Measurements from ENCODE around the gene AP3S2.
"Not testable (repeated sequence)": the region's sequence is repeated elsewhere in the genome, so short reads cannot be mapped to it uniquely, and the experiment has no call there.

The AP3S2 gene

DNA sequence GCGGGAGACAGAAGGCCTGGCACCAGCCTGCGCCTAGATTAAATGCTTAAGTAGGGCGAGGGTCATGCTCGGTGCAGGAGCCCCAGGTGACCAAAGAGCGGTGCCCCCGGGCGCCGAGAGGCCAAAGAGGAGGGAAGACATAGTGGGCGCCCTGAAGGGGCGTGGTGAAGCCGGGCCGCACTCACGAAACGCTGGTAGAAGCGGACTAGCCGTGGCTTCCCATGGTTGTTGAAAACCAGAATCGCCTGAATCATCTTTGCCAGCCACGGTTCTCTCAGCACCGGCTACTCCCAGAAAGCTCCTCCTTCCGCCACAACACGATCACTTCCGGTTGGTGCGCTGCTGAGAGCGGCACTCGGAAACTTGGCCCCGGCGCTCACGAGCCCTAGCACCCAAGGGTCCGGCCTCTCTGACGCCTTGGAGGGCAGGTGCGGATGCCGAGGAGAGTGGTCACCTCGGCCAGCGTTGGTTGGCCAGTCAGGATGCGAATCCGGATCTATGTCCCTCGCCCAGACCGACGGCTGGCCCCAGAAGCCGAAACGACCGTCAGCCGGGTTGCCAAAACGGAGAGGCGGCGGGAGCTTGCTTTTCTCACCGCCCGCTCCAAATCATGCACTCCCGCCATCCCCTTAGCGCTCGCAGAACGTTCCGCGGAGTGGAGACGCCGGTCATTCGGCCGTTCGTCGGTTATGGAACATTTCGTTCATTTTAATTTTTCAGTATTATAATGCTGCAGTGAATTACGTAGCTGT lies at the start of gene AP3S2:
TSS of gene AP3S2 (minus strand) at position 299 of the 752 bp plus-strand sequence. CDS start at position 254, 45 bp downstream.
- peak; percentile 94 for DNase-seq

DNA sequence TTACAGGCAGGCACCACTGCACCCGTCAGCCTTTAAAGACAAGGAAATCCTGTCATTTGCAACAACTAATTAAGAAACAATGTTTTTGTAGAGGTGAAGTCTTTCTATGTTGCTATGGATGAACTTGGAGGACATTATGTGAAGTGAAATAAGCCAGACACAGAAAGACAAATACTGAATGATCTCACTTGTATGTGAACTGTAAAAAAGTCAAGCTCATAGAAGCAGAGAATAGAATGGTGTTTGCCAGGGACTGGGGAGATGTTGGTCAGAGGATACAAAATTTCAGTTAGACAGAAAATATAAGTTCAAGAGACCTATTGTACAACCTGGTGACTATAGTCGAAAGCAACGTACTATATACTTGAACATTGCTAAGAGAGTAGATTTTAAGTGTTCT lies 46.1 kb upstream of the AP3S2 start:
- DNase-seq: no peak

DNA sequence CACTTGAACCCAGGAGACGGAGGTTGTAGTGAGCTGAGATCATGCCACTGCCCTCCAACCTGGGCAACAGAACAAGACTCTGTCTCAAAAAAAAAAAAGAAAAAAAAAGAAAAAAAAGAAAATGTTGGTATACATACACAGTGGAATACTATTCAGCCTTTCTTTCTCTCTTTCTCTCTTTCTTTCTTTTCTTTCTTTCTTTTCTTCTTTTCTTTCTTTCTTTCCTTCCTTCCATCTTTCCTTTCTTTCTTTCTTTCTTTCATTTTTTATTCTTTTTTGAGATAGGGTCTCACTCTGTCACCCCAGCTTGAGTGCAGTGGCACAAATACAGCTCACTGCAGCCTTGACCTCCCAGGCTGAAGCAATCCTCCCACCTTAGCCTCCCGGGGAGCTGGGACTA lies 45.6 kb upstream of the AP3S2 start:
- DNase-seq: not testable (repeated sequence)

DNA sequence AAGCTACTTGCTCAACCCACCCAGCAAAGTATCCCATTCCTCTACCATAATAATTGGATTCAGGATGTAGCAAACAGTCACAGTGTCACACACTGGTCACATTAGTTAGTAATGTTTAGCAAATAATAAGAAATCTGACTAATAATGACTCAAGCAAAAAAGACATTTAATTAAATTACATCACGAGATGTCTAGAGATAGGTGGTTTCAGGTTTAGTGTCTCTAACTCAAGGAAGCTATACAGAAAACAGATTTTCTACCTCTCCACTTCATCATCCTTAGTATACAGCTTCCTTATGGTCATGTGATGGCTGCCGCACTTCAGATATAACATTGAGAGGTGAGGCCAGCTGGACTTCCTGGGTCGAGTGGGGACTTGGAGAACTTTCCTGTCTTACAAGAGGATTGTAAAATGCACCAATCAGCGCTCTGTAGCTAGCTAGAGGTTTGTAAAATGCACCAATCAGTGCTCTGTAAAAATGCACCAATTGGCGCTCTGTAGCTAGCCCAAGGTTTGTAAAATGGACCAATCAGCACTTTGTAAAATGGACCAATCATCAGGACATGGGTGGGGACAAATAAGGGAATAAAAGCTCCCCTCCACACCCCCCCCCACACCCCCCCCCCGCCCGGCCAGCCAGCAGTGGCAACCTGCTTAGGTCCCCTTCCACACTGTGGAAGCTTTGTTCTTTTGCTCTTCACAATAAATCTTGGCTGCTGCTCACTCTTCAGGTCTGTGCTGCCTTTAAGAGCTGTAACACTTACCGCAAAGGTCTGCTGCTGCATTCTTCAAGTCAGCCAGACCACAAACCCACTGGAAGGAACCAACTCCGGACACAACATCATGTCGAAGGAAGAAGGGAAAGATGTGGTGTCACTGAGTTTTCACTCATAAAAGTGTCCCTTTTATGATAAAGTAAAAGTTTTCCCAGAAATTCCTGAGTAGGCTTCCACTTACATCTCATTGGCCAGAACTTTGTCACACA lies 43.9 kb upstream of the AP3S2 start:
- no peak for DNase-seq

DNA sequence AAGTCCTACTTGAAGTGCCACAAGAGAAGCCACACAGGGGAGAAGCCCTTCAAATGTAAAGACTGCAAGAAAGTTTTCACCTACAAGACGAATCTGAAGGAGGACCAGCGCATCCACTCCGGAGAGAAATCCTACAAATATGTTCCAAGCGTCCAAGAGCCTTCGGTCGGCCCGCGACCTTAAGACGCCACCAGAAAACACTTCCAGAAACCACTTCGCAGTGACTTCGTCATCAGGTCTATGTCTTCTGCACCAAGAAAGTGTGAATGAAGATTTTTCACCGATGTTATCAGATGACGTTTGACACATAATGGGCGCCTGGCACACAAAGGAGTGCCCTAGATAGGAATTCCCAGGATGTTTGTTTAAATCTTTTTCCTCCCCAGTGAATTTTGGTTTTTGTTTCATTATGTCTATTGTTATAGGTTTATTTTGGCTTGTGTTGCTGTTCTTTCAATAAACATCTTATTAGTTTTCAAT lies 43.0 kb upstream of the AP3S2 start:
- DNase-seq: no peak

DNA sequence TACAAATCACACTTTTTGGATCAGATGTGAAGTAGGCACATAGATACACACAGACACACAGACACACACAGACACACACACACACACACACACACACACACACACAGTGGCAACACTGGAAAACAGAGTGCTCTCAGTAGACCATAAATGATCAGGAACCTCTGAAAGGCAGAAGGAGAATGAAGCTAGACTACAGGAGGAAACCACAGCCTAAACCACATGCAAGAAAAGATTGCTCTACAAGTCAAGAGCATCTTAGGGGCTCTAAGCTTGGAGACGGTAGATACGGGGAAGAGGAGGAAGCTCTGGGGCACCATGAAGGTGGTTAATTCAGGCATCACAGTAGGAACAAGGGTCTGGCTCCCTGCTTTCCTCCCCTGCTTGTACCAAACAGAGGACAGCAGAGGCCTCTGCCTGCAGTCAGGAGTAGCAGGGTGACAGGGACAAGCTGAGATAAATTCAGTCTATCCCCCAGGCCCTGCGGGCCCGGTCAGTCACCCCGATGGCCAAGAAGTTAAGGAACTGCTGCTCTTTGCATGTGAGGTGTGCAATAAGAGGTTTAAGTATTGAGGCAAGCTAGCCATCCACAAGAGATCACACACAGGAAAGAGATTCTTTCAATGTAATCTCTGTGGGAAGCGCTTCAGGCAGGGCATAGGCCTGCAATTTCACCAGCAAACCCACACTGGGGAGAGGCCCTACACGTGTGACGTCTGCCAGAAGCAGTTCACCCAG lies 42.4 kb upstream of the AP3S2 start:
- DNase-seq: no peak

DNA sequence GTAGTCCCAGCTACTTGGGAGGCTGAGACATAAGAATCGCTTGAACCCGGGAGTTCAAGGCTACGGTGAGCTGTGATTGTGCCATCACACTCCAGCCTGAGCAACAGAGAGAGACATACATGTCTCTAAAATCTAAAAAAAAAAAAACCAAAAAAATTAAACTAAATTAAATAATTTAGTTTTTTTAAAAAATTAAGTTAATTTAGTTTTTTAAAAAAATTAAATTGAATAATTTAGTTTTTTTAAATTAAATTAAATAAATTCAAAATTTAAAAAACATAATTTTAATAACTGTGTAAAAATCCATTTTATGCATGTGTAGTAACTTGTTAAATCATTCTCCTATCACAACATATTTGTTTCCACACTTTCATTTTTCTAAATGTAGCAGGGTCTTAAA lies 39.1 kb upstream of the AP3S2 start:
- no peak for DNase-seq

DNA sequence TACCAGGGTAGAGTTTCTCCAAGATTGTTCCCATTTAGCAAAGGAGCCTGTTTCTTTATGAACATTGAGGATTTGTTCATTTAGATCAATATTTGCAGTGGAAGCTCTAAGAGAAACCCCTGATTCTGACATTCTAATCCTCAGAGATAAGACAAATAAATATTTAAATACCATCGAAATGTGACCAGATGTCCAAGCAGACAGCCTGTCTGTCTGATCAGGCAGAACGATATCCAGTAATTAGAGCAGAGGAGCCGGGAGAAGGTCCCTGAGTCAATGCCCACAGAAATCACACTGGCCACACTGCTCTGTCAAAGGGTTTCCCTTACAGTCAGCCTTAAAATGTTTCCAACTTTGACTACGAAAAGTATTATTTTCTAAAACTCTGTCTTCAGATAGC lies 34.6 kb upstream of the AP3S2 start:
- no peak for DNase-seq

DNA sequence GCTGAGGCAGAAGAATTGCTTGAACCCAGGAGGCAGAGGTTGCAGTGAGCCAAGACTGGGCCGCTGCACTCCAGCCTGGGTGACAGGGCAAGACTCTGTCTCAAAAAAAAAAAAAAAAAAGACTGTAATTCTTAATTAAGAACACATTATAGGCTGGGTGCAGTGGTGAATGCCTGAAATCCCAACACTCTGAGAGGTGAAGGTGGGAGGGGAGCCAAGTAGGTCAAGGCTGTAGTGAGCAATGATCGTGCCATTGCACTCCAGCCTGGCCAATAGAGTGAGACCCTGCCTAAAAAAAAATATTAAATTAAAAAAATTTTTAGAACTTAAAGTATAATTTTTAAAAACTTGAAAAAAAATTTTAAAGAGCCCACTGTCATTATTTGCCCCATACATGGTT lies 32.4 kb upstream of the AP3S2 start:
- peak; percentile 58 for DNase-seq

DNA sequence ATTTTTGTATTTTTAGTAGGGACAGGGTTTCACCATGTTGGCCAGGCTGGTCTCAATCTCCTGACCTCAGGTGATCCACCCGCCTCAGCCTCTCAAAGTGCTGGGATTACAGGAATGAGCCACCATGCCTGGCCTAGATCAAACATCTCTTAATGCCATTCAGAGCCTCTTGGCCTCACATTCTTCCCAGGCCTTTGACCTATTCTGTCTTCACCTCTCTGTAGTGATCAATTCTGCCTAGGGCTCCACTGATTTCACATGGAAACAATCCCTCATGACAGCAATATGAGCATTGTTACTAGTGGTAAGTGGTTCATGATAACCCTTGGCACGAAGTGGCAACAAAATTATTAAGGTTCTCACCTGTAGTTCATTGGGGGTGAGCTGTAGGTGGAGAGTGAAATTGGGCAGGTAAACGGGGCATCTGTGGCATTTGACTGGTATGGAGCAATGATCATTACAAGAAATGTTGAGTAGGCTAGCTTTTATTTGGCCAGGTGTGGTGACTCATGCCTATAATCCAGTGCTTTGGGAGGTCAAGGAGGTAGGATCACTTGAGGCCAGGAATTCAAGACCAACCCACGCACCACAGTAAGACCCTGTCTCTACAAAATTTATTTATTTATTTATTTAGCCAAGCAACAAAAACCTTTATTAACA lies 23.8 kb upstream of the AP3S2 start:
- no peak for DNase-seq

DNA sequence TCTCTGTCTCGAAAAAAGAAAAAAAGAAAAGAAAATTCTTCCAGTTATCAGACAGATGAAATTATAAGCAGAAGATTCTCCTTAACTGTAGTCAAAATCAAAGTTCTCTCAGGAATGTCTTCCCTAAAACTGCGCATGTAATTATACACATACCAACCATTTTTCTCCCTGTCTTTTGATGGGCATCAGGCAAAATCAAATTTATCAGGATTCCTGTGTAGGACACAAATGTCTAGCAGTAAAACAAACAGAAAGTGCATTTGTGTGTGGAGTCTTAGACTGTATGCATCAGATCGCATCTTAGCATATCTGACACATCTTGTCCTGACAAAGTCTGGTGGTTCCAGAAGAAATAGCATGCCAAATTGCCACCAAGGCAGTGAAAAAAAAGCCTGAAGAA lies 22.9 kb upstream of the AP3S2 start:
- DNase-seq: no peak

DNA sequence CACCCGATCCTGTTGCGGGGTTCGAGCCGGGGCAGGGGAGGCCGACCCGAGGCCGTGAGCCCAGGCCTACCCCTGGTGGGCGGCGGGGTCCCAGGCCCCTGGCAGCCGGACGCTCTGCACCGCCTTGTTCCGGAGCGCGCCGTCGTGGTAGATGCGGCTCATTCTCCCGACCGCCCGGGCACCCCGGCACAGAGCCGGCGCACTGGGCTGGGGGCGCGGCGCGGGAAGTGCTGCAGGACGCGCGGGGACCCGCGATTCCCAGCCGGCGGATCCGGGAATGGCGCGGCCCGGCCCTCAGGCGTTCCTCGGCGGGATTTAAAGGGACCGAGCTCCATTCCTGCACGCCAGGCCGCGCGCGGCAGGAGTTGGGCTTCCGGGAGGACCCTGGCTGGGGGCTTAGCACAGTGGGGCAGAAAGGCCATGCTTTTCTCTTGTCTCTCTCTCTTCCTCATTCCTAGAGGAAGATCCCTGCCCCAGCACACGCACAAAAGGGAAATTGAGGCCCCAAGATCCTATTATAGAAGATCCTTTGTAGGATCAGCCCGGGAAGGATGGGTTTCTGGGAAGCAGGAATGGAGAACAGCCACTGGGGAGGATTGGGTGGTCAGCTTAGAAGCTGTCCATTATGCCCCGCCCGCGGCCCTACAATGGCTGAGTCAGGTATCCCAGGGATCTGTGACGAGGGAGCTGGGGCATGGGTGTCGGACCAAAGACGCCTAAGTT lies 19.0 kb upstream of the AP3S2 start, which contains the start of gene ARPIN:
TSS of gene ARPIN (minus strand) at position 279 of the 723 bp plus-strand sequence. CDS start at position 162, 117 bp downstream.
- peak; percentile 67 for DNase-seq

DNA sequence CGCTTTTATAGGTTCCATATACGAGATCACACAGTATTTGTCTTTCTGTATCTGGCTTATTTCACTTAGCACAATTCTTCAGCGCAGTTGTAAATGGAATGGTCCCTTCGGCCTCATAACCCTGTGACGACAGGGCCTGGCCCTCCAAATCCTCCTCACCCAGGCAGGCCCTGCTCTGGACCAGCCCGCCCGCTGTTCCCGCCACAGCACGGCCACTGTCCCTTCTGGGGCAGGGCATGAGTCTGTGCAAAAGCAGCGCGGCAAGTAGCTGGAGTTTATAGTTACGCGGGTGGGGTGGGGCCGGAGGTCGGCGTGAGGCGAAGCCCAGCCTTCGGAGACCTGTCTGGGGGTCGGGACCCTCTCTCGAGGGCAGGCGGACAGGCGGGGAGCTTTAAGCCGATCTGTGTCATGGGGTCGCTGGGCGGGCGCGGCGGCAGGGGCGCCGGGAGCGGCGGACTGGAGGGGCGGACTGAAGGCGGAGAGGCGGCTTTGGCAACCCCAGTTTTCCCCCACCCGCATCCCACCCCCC lies 18.4 kb upstream of the AP3S2 start:
- peak; percentile 26 for DNase-seq

DNA sequence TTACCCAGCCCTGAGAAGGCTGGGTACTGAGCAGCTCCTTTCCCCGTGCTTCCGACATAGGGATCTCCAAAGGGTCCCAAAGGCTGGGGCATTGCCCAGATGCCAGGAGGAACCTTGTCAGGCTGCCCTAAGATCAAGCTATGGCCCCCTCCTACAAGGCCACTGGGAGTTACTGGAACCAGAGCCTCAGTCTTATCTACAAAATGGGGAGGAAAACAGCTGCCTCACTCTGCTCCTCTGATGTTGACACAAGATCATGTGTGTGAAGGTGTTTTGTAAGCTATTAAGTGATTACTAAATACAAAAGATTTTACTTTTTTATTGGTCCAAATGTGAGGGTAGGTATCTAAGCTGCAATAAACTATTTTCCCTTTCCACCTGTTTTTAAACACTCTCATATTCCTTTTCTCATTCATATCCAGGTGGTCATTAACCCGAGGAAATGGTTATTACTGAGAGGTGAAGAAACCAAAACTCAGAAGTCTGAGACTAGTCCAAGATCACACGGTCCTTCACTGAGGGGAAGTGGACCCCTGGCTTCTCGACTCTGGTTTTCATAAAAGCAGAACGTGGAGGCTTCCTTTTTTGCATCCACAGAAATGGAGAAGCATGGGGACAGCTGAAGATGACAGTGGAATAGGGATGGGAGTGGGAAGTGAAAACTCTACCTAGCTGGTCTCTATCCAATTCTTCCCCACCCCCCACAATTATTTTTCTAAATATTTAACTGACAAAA lies 17.3 kb upstream of the AP3S2 start:
- DNase-seq: no peak

DNA sequence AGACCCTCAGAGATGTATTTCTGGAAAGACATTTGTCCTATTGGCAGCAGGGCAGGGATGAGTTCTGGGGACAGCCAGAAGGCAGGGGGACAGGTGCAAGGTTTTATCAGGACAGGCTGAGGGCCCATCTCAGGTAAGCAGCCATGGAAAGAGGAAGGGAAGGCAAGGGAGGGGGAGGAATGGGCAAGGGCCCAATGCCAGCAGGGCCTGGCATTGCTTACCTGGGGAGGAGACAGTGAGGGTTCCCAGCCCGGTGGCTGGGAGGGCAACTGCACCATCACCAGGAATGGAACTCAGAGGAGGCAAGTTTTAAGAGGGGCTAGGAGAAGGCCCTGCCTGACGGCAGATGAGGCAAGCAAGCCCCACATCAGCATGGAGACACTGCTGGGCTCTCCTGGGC lies 15.8 kb upstream of the AP3S2 start:
- DNase-seq: no peak

DNA sequence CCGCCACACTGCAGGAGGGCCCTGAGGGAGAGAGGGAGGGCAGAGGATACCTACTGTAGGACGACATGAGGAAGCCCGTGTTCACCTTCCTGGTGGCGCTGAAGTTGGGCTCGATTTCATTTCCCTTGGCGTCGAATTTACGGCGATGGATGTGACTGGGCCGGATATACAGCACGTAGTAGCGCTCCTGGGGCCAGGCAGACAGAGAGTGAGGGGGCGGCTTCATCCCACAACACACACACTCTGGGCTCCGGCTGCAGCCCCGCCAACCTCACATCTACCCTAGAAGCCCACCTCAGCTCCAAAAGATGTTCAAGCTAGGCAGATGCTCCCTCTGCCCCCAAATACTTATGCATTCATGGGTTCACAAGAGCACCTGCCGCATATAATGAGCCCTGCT lies 14.4 kb upstream of the AP3S2 start:
- DNase-seq: no peak

DNA sequence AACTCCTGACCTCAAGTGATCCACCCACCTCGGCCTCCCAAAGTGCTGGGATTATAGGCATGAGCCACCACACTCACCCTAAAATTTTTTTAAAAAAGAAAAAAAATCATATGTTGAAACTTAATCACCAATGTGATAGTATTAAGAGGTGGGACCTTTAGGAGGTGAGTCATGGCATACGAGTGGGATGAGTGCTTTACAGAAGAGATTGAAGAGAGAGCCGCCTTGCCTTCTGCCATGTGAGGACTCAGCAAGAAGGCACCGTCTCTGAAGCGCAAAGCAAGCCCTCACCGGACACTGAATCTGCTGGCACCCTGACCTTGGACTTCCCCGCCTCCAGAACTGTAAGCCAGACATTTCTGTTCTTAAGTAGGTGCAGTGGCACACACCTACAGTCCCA lies 13.5 kb upstream of the AP3S2 start:
- DNase-seq: no peak

DNA sequence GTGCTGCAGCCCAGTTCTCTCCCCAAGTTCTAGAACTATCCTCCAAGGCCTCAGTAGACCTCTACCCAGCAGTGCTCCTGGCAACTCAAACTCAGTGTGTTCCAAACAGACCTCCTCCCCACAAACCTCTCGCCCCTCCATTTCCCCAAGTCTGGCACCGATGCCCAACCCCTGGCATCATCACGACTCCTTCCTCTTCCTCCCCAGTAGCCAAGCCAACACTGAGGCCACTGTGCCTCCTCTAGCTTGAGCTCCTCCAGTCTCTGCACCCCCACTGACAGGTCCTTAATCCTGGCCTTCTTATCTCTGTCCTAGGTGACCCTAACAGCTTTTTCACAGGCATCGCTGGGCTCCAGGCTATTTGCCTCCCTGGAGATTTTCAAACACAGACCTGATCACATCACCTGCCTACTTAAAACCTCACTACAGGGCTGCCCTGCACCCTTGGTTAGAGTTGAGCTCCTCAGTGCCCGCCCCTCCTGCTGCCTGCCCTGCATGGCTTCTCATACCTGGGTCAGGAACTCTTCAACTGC lies 12.1 kb upstream of the AP3S2 start:
- no peak for DNase-seq

DNA sequence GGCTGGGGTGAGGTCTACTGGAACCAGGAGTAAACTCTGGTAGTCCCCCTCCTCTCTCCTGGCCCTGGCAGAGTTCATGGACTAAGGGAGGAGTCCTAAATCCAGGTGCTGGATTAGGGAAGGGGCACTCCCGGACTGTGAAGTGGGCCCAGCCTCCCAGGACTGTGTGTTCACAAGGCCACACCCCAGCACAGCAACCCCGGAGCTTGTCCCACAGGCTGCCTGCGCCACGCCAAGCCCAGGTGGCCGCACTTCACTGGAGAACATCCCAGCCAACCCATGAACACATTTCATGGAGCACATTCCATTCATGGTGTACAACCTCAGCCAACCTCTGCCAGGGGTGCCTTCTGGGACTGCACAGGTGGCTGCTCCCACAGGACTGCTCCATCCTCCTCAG lies 10.7 kb upstream of the AP3S2 start:
- no peak for DNase-seq

DNA sequence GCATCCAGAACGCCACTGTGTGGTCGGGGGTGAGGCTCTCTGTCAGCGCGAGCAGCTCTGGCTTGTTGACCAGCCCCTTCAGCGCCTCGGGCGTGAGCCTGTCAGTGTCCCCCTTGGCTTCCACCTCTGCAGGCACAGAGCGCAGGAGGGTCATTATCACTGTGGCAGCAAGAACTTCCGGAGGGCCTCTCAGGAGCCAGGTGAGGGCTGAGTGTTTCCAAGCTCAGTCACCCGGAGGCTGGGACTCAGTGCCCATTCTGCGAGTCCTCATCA lies 10.0 kb upstream of the AP3S2 start:
- DNase-seq: no peak

Data from fibroblast of skin of right biceps (primary cell).